Measurements from ENCODE around the gene VKORC1.

- TF ChIP-seq POLR2A (IDR thresholded peaks at IDR 0.05; ENCODE audit: low read depth, low read length): no peak
- no peak for TF ChIP-seq TAF1 (IDR thresholded peaks at IDR 0.05; ENCODE audit: low read depth, low read length)
Observed at GRCh38 chr16:31078597-31079341, 15.8 kb downstream of the VKORC1 start.
